Stomach (tissue), 4 donors: ENCODE measurements around the gene LRRC8C.

Experiments used
- POLR2A ChIP-seq, 4 donors: fragments of 450-650 bp; IDR thresholded peaks; one replicate each; pipeline ENCODE4 v1.6.1; 2016; ENCODE audit warnings: antibody characterized with exemption in 4 of 4, control low read depth in 2 of 4, mild to moderate bottlenecking in 1 of 4, moderate library complexity in 1 of 4
- POLR2AphosphoS5 ChIP-seq, 3 donors: sonication (generic); formaldehyde crosslinking; IDR thresholded peaks; one replicate each; pipeline ENCODE4 v1.6.1; 2016; ENCODE audit warnings: antibody characterized with exemption in 3 of 3

GRCh38 chr1:89739013-89739843 is 106.3 kb downstream of the LRRC8C start:
- TF ChIP-seq POLR2AphosphoS5 (IDR thresholded peaks at IDR 0.05), result no peak
- no peak for TF ChIP-seq POLR2A (IDR thresholded peaks at IDR 0.05)
